ENCODE measurements around the gene ACAA1. TPM values are rescaled to one million over a fixed set of nuclear protein-coding genes. Genes with fewer than 3 reads are reported as not detected.
"Not testable (repeated sequence)": the region's sequence is repeated elsewhere in the genome, so short reads cannot be mapped to it uniquely, and the experiment has no call there.

ACAA1 gene
- total RNA-seq, 1 donor from 2014 or later, result 67.6 TPM

GRCh38 chr3:38083871-38084333 lies 53.0 kb downstream of the ACAA1 start:
- no peak for DNase-seq (ENCODE audit: low spot score)

- not testable (repeated sequence) for DNase-seq (ENCODE audit: low spot score)
Observed at GRCh38 chr3:38083254-38083653, 53.7 kb downstream of the ACAA1 start.

- DNase-seq (ENCODE audit: low spot score), result not testable (repeated sequence)
Observed at GRCh38 chr3:38082296-38082695, 54.6 kb downstream of the ACAA1 start.

- DNase-seq (ENCODE audit: low spot score), result not testable (repeated sequence)
Observed at GRCh38 chr3:38077073-38077472, 59.9 kb downstream of the ACAA1 start.

Other genes starting within 250 kb of the ACAA1 start
- 4.3 TPM for gene VILL, start 146.3 kb downstream of the ACAA1 start, total RNA-seq
- 18.5 TPM for gene PLCD1, start 107.5 kb downstream of the ACAA1 start, total RNA-seq
- gene DLEC1, start 97.9 kb downstream of the ACAA1 start, total RNA-seq, result 1.9 TPM
- 40.0 TPM for gene MYD88, start 1.5 kb upstream of the ACAA1 start, total RNA-seq
- 51.8 TPM for gene OXSR1, start 28.4 kb upstream of the ACAA1 start, total RNA-seq
- 1.00 TPM for gene SLC22A13, start 128.7 kb upstream of the ACAA1 start, total RNA-seq
- gene SLC22A14, start 145.2 kb upstream of the ACAA1 start, total RNA-seq, result 0.48 TPM
- 5.2 TPM for gene XYLB, start 209.7 kb upstream of the ACAA1 start, total RNA-seq